GM21515 (cell line): ENCODE measurements around the gene TMEM208.

Experiments used
- ATAC-seq: cut with Tn5 transposase; IDR thresholded peaks from one replicate; pipeline ENCODE4 v1.9.1; 2021; ENCODE audit not compliant: unreplicated experiment

The TMEM208 gene

DNA sequence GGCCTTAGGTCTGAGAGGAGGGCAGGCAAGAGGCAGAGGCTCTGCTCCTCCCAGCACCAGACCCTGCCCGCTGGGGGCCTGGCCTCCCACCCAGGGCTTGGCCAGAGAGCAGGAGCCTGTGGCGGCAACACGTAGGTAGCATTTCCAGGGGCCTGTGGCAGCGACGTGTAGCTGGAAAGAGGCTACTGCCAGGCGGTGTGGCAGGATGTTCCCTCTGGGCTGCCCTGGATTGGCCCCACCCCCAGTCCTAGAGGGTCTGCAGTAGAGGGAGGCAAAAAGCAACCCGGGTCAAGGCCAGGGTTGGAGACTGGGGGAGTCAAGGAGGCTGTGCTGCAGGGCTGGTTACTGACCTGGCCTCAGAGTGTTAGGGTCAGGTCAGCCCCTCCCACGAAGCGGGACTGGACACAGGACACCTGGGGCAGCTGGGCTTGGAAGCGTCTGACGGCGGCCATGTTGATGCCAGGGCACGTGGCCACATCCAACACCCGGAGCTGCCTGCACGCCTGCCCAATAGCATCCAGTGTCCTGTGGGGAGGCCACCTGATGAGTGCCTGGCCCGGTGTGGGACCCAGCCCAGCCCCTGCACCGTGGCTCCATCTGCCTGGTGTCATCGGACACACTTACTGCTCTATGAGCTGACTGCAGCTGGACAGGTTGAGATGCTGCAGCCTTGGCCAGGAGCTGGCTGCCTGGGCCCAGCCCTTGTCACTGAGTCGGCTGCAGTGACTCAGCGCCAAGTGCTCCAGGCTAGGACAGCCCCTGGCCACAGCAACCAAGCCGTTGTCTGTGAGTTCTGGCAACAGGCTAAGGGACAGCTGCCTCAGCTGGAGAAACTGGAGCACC is 19.5 kb upstream of the TMEM208 start:
- no peak for ATAC-seq

DNA sequence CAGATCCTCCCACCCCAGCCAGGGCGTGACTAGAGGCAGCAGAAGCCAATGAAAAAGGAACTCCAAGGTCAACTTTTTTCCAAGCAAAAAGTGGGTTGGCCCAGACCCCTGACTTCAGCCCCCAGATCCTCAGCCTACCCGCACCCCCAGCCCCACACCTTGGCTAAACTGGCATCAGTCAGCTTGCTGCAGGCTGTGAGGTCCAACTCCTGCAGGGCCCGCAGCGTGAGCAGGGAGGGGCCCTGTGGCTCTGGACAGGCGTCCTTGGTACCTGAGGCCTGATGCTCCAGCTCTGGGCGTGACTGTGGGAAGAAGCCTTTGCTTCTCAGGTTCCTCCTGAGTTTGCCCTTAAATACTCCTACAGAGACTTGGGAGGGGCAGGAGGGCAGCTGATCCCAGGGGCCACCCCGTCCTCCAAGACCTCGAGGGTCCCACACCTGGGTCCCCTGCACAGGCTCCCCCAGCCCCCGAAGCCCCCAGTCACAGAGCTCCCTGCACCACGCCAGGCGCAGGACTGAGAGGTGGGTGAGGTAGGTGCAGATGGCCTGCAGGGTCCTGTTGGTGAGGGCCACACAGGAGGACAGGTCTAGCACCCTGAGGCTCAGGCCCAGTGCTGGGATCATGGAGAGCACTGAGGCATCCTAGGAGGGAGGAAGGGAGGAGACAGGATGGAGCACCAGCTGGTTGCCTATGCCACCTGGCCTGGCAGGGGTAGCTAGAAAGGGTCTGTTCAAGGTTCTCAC is 18.6 kb upstream of the TMEM208 start:
- ATAC-seq: no peak

DNA sequence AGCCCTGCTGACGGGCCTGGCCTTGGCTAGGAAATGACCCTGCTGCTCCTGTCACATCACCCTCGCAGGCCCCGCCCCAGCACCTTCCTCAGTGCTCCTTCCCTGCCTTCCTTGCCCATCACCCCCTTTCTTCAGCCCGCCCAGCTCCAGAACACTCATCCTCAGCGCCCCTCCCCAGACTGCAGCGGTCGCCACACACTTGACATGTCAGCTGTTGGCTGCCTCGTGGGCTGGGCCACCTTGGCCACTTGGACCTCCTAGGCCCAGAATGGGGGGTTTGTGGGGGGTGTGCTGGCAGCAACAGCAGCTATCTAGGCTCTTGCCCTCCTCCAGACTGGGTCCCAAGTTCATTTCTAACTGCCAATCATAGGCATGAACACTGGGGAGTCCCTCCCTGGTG is 17.4 kb upstream of the TMEM208 start:
- ATAC-seq: no peak

DNA sequence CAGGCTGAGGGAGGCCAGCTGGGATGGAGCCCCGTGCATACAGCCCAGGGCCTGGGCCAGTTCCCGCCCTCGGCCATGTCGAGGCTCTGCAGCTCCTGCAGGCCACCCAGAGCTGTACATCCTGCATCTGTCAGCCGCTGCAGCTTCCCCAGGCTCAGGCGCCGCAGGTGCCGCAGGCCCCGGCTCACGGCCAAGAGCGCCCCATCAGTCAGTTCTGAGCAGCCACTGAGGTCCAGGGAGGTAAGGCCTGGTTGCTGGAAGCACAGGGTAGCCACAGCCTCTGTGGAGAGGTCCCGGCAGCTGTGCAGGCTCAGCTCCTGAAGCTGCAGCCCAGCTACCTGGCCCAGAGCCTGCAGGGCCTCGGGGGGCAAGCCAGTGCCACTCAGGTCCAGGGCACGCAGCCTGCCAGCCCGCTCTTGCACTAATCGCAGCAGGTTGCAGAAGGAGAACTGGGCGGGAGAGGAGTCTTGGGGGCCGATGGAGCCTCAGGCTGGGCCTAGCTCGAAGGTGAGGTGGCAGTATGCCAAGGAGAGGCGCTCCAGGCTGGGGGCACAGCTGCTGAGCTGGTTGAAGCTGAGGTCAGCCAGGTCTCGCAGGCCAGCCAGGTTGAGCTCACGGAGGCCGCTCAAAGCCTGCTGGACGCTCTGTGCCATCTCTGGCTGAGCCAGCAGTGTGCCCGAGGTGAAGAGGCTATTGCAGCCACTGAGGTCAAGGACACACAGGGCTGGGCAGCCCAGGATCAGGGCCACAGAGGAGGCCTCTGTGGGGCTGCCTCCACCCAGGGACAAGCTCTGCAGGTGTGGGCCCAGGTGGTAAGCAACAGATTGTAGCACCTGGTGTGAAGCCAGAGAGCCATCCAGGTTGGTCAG is 16.6 kb upstream of the TMEM208 start:
- ATAC-seq: no peak

DNA sequence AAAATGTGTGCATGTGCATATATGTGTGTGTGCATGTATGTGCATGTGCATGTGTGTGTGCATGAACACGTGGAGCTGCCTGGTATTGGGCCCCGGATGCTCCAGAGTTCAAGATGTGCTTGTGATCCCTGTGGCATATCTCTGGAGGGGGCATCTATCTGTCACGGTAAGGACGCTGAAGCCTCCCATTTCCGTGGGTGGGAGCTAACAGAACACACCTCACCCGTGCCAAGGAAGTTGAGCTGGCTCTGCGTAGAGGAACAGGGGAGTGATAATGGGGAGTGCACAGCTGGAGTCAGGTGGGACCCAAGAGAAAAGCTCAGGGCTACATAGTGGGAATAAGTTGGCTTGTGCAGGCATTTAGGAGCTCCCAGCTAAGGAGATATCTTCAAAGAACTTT is 15.3 kb upstream of the TMEM208 start:
- no peak for ATAC-seq

DNA sequence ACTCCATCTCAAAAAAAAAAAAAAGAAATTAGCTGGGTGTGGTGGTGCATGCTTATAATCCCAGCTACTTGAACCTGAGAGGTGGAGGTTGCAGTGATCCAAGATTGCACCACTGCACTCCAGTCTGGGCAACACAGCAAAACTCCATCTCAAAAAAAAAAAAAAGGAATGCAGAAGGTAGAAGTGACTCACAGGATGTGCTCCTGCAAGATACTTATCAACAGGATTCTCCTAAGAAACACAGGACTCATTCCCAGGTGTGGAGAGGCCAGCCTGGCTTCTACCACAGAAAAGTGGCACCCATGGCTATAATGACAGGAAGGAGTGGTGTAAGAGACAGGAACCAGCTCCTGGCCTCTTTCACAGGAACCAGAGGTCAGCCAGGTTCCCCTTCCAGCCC is 14.2 kb upstream of the TMEM208 start:
- no peak for ATAC-seq

DNA sequence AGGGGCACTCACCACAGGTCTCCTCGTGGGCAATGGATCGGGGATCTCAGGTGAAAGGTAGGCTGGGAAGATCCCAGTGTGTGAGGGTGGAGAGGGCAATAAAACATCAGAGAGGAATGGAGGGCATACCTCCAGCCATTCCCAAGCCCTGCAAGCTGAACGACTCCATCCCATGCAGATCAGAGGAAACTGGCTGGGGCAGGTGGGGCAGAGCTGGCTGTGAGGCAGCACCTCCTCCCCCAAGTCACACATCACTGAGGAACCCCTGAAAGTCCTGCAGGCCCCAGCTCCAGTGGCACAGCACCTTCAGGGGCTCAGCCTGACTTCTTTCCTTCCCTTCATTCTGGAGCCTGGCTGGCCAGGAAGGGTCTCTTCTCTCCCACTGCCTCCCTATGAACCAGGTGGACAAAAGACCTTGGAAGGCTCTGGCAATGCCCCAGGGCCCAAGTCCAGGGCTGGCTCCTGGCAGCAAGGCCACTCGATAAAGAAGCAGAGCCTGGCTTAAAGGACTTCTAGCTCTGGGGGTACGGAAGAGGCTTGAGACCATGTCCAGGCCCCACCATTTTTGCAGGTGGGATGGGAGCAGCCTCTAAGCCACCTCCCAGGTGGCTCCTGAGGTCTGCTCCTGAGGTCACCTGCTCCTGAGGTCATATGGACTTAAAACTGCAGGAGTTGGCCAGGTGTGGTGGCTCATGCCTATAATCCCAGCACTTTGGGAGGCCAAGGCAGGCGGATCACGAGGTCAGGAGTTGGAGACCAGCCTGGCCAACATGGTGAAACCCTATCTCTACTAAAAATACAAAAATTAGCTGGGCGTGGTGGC is 13.5 kb upstream of the TMEM208 start:
- ATAC-seq: no peak

DNA sequence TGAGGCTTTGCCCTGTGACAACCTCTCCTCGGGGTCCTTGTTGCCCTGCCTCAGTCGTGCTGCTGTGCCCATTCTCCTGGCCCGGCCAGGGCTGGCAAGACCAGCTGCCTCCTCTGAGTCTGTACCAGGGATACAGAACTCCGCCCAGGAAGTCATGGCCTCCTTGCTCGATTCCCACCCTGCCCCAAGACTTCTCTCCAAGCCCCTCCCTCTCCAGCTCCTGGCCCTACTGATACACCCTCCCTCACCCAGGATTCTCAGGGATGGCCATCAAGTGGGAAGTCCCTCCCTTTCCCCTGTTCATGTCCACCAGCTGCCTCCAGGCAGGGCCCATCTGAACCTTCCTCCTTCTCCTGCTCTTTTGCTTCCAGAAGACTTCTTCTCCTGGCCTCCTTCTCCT is 11.2 kb upstream of the TMEM208 start:
- ATAC-seq: no peak

DNA sequence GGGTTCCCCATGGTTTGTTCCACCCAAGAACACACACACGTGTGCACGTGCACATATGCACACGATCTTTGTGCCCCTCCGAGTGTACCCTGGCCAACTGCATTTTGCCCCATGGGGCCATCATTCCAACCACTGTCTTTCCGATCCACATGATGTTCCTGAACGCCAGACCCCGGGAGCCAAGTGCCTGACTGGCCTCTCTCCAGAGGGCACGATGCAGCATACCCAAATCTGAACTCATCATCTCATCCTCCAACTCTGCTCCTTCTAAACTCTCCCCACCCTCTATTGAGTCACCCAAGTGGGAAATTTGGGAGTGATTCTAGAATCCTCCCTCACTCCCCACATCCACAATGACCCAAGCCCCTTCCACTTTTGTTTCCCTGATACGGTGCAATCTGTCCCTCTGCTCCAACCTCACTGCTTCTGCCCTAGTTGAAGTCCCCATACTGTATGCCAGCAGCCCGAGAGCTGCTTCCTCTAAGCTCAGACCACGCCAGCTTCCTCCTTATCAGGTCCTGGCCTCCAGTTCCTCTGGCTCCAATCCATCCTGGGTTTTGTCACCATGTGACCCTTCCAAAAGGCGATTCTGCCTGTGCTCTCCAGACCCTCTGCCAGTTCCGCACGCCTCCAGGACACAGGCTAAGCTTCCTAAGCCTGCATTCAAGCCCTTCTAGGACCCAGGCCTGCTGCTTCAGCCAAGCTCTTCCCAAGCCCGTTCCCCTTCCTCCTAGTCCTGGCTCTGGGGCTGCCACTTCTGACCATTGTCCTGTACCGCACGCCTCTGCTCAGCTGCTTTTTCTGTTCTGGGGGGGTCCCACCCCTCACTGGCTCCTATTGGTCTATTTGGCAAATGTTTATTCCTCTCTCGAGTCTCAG is 10.1 kb upstream of the TMEM208 start:
- ATAC-seq: no peak

DNA sequence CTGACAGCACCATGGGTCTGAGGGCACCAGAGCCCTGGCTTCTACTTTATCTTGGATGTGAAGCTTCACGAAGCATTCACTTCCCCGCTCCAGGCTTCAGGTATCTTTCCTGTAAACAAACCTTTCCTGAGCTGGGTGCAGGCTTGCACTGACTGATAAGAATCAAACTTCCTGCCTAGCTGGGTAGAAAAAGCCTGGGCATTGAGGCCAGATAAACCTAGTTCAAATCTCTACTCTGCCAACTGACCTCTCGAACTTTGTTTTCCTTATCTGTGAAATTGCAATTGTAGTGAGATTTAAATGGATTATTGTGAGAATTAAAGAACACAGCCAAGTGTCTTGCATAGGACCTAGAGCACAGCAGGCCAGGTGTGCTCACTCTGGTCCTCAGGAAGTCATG is 2.9 kb upstream of the TMEM208 start:
- no peak for ATAC-seq

DNA sequence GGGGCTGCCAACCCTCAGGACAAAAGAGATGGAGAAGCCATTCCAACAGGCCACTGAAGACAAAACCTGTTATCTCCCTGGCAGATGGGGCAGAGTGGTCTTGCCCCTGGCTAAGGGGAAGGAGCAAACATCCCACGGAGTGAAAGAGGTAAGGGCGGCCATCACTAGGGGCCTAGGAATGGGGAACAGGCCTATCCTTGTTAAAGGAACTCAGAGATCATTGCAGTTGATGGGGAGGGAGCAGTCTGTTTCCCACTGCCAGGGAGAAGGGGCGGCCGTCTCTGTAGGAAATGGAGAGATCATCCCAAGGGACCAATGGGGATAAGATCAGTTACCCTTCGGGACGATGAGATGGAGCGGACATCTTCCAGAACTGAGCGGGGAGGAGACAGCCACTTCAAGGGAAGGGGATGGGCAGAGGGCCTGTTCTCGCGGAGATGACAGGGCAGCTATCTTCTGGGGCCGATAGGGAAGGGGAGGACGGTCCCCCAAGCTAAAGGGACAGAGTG is 581 bp upstream of the TMEM208 start:
- ATAC-seq: no peak

DNA sequence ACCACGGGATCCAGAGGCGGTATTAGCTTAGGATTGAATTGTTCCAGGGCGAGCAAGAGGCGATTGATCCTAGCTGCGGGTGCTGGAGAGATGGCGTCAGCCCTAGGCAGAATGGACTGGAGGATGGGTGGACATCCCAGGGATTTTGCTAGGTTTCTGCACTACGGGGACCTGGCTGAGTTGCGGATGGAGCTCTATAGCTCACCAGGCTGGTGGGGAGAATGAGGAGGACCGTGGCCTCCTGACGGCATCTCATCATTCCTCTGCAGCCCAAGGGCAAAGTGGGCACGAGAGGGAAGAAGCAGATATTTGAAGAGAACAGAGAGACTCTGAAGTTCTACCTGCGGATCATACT is 614 bp downstream of the TMEM208 start:
- no peak for ATAC-seq

DNA sequence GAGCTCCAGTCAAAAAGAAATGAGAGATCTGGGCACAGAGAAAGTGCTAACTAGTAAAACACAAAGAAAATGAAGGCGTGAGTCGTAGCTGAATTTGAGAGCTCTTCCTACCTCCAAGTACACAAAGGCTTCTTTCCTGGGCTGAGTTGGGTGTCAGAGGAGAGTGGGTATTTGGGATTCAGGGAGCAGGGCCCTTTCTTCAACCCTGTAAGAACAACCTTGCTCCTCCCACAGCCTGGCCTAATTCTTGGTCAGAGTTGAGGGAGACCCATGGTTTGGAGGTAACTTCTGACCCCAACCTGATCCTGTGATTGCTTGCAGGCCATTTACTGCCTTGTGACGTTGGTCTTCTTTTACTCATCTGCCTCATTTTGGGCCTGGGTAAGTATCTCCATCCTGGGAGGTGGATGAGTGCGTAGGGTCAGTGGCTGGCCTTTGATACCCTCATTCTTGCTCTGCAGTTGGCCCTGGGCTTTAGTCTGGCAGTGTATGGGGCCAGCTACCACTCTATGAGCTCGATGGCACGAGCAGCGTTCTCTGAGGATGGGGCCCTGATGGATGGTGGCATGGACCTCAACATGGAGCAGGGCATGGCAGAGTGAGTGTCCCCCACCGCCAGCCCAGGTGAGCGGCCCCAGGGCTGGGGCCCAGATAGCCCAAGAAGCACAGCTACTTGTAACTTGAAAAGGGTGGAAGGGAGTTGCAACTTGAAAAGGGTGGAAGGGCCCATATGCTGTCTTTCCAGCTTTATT is 1.3 kb downstream of the TMEM208 start:
- ATAC-seq: no peak

DNA sequence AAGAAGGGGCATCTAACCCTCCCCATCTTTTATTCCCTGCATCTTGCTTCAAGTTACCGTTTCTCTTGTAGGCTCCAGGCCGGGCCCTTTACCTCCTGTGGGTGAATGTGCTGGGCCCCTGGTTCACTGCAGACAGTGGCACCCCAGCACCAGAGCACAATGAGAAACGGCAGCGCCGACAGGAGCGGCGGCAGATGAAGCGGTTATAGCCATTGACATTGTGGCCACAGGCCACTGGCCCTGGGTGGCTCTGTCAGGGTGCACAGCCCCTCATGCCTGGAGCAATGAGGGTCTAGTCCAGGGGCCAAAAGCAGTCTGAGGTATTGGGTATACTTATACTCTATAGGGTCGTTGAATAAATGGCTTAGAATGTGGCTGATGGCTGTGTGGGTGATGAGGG is 2.0 kb downstream of the TMEM208 start:
- no peak for ATAC-seq

DNA sequence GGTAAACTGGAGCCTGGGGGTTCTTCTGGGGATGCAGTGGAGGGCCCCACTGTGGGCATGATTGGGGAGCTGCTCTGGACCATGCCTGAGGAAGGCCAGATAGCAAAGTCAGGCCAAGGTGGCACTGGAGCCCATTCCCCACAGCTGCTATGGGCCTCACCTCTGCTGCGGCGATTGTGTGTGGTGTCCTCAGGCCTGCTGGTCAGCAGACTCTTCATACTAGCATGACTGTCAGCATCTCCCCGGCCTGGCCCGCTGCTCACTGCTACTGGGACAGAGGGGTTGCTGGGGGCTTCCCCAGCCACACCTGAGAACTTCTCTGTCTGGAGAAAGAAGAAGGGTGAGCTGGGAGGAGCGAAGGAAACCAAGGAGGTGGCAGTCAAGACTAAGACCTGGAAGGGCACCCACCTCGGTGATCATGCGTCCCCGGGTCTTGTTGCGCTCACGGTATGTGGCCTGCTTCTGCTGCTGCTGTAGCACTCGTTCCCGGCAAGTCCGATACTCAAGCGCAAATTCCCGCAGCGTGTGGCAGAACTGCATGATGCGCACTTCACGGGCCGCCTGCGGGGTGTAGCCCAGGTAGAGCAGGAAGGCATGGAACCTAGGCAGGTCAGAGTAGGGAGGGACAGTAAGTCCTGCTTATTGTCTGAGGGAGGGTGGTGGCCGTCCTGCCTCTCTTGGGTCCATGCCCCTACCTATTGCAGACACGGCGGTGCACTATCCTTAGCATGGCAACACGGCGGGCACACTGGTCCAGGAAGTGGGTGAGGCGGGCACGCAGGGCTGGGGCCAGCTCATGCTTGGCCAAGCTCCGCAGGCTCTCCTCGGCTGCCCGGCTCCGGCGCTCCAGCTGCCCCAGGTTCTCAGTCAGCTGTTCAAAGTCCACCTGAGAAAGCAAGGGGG is 3.2 kb downstream of the TMEM208 start:
- no peak for ATAC-seq

DNA sequence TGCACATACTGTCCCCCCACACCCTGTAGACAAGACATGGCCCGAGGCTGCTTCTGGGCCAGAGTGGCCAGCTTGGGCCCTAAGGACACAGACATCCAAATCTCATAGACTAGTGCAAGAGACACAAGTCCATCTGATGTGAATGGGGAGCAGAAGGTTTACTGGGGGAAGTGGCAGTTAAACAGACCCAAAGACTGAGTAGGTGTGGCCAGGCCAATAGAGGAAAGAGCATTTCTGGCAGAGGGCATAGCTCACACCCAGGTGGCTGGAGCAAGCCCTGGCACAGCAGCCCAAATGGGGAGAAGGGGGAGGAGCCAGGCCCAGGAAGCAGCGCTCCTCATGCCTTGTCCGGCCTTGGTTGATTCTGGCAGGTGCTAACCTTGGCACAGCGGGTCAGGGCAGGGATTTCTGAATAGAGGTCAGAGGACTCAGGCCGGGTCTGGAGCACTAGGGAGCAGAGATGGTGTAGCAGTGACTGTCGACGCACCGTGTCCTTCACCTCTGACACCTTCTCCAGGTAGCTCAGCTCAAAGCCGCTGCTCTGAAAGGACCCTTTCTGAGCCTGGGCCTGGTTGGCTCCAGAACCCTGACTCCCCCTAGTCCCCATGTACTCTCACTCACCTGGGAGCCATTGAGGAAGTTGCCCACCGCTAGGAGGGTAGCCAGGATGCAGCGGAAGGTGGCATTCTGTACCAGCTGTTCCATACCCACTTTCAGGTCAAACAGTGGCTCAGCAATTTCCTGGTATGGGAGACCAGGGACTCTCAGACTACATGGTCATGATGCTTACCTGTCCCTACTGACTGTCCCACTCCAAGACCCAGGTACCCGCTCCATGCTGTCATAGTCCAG is 4.1 kb downstream of the TMEM208 start:
- ATAC-seq: no peak

DNA sequence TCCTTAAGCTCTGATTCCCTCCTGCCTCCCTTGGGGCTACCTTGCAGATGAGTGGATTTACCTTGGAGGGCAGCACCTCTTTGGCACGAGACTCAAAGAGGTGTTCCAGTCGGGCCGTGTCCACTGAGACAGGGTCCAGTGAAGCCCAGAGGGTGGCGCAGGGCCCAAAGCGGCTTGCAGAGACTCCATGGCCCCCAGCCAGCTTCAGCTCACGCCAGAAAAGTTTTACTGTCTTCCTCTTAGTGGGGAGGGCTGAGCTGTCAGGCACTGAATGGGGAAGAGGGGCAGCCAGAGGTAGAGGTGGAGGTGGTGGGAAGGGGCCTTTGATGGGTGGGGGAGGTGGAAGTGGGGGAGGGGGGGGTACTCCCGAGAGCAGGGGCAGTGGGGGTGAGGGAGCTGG is 6.7 kb downstream of the TMEM208 start:
- ATAC-seq: no peak
